ENCODE results near the gene GNAT1. TPM values are rescaled to one million over a fixed set of nuclear protein-coding genes. Genes with fewer than 3 reads are reported as not detected.
A peak's percentile ranks its signal among the peaks of the same experiment; 100 is the strongest.
"Not testable (repeated sequence)": the region's sequence is repeated elsewhere in the genome, so short reads cannot be mapped to it uniquely, and the experiment has no call there.

The GNAT1 gene
- total RNA-seq, 1 donor from 2014 or later: 0.05 TPM

GRCh38 chr3:50241163-50241562 is 49.8 kb downstream of the GNAT1 start:
- no peak for DNase-seq (ENCODE audit: low read depth)

- no peak for DNase-seq (ENCODE audit: low read depth)
These were observed 50.4 kb downstream of the GNAT1 start for GRCh38 chr3:50241713-50242380.

- DNase-seq (ENCODE audit: low read depth): no peak
These were observed 51.0 kb downstream of the GNAT1 start for GRCh38 chr3:50242381-50242770.

- peak; percentile 47 for DNase-seq (ENCODE audit: low read depth)
These were observed 51.6 kb downstream of the GNAT1 start for GRCh38 chr3:50242851-50243542.

- DNase-seq (ENCODE audit: low read depth): no peak
These were observed 52.1 kb downstream of the GNAT1 start for GRCh38 chr3:50243543-50243895.

- not testable (repeated sequence) for DNase-seq (ENCODE audit: low read depth)
These were observed 53.4 kb downstream of the GNAT1 start for GRCh38 chr3:50244813-50245212.

GRCh38 chr3:50245251-50245745 is 53.9 kb downstream of the GNAT1 start:
- no peak for DNase-seq (ENCODE audit: low read depth)

- DNase-seq (ENCODE audit: low read depth): peak; percentile 58
These were observed 54.6 kb downstream of the GNAT1 start for GRCh38 chr3:50245831-50246516.

GRCh38 chr3:50246517-50246954 is 55.1 kb downstream of the GNAT1 start:
- DNase-seq (ENCODE audit: low read depth): peak; percentile 70

Other genes starting within 250 kb of the GNAT1 start
- gene RBM5, start 102.7 kb upstream of the GNAT1 start, total RNA-seq: 74.7 and 216 TPM in 2 replicates
- gene SEMA3F, start 36.3 kb upstream of the GNAT1 start, total RNA-seq: 10.2 and 33.5 TPM in 2 replicates
- 1.8 TPM in 1 of 2 replicates, not detected in the other for gene SLC38A3, start 13.7 kb downstream of the GNAT1 start, total RNA-seq
- 217 and 300 TPM in 2 replicates for gene GNAI2, start 44.6 kb downstream of the GNAT1 start, total RNA-seq
- gene SEMA3B, start 77.5 kb downstream of the GNAT1 start, total RNA-seq: 7.8 and 27.0 TPM in 2 replicates
- gene LSMEM2, start 87.5 kb downstream of the GNAT1 start, total RNA-seq: not detected in 2 replicates
- gene IFRD2, start 100.8 kb downstream of the GNAT1 start, total RNA-seq: 28.8 and 57.8 TPM in 2 replicates
- 13.5 and 15.1 TPM in 2 replicates for gene HYAL3, start 107.8 kb downstream of the GNAT1 start, total RNA-seq
- gene NAA80, start 107.8 kb downstream of the GNAT1 start, total RNA-seq: 2.8 and 6.4 TPM in 2 replicates
- 7.3 and 22.8 TPM in 2 replicates for gene HYAL1, start 112.0 kb downstream of the GNAT1 start, total RNA-seq
- gene HYAL2, start 131.1 kb downstream of the GNAT1 start, total RNA-seq: 82.3 and 127 TPM in 2 replicates
- 16.0 and 21.2 TPM in 2 replicates for gene TUSC2, start 136.6 kb downstream of the GNAT1 start, total RNA-seq
- 14.4 and 17.8 TPM in 2 replicates for gene RASSF1, start 149.2 kb downstream of the GNAT1 start, total RNA-seq
- gene ZMYND10, start 154.1 kb downstream of the GNAT1 start, total RNA-seq: 0.35 and 4.7 TPM in 2 replicates
- 17.1 and 24.5 TPM in 2 replicates for gene NPRL2, start 159.2 kb downstream of the GNAT1 start, total RNA-seq
- gene CYB561D2, start 159.3 kb downstream of the GNAT1 start, total RNA-seq: 31.4 and 45.7 TPM in 2 replicates
- gene TMEM115, start 167.9 kb downstream of the GNAT1 start, total RNA-seq: 32.1 and 64.8 TPM in 2 replicates

Measured in renal cortical epithelial cell (primary cell).